Measurements from ENCODE around the gene AFG3L2.

Gene AFG3L2

DNA sequence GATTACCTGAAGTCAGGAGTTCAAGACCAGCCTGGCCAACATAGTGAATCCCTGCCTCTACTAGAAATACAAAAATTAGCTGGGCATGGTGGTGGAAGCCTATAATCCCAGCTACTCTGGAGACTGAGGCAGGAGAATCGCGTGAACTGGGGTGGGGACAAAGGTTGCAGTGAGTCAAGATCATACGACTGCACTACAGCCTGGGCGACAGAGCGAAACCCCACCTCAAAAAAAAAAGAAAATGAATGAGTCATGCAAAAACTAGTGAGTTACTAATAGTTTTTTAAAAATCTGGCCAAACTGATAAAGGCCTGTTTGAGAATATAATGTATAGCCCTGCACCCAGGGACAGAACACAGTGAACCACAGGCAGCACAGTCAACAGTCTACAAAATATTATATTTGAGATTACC, 17.5 kb downstream of the AFG3L2 start:
- no peak for DNase-seq (ENCODE audit: low spot score)

DNA sequence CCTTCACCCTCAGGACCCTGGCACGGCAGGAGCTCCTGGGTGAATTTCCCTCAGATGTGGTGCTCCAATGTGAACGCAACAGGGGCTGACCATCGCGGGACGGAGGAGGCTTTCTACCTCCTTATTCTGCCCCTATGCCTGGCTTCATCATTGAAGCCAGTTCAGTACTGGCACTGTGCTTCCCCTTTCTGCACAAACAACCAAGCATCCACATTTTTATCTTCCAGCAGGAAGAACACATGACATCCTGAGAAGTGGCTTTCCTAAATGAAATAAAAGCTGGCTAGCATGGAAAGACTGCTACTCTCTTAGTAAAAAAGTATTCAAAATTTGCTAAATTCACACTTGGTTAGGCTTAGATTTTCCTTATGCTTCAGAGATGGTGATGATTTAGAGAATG, 24.8 kb downstream of the AFG3L2 start:
- no peak for DNase-seq (ENCODE audit: low spot score)

DNA sequence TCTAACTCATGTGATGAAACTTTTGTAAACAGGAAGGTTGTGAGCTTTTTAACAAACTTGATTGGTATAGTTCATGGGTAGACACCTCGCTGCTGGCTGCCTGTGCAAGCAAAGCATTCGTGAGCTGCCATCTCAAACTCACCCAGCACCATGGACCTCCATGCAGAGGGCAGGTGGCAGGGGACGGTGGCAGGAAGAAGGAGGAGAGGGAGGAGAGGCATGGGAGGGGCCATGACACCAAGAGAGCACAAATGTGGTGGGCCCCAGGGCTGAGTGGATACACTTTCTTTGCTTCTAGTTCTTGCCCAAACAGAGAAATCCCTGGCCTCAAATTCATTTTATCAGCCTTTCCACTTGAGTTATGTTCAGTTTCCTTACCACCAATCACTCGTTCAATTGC, 29.1 kb downstream of the AFG3L2 start:
- DNase-seq (ENCODE audit: low spot score), result no peak

DNA sequence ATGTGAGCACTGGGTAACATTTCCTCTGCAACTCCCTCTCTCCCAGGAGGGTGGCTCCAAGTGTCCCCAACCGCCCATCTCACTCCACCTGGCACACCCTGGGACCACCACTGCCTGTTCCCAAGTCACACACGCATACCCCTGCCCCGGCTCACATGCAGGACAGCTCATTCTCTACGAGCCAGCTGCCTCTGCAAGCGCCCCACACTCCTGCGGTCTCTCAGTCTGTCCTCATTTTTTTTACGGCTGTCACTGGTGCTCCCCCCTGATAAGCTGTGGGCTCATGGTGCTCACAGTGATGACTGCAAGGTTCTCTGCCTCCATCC, 30.8 kb downstream of the AFG3L2 start:
- no peak for DNase-seq (ENCODE audit: low spot score)

DNA sequence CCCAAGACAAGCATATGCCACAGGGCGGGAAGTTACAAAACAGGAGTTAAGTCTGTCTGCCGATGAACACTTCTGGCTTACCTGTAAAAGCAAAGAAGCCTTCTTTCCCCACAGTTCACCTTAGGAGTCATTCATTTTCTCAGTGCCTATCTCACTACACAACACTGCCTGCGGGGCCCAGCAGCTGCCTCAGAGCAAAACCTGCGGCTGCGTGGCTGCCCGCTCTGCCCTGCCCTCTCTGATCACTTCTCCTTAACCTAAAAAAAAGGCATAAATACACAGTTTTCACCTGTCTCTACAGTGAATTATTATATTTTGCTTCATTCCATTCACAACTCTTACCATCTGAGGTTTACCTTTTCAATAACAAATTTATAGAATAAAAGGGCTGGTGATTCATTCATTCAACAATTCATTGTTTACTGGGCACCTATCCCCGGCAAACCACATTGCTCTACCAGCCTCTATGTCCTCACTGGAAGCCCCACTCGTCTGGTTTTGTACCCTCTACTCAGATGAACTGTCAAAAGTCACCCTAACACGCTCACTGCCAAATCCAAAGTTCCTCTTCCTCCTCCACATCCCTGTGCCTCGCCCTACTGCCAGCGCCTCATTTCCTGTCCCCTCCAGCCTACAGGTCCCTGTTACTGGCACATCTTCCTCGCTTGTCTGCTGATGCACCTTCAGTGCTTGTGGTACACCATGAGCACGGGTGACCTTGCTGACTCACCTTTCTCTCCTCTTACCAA, 31.4 kb downstream of the AFG3L2 start:
- no peak for DNase-seq (ENCODE audit: low spot score)

DNA sequence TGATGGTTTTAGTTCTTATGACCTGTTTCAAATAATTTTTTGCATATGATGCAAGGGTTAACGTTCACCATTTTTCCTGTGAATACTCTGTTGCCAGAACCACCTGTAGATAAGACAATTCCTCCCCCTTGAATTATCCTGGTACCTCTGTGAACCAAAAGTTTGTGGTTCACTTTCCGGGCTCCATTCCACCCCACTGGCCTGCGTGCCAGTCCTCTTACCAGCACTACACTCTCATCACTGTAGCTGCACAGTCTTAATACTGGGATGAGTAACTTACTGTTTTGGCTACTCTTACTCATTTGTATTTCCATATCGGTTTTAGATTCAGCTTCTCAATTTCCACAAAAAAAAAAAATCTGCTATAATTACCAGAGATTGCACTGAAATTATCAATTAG, 34.4 kb downstream of the AFG3L2 start:
- DNase-seq (ENCODE audit: low spot score), result no peak

DNA sequence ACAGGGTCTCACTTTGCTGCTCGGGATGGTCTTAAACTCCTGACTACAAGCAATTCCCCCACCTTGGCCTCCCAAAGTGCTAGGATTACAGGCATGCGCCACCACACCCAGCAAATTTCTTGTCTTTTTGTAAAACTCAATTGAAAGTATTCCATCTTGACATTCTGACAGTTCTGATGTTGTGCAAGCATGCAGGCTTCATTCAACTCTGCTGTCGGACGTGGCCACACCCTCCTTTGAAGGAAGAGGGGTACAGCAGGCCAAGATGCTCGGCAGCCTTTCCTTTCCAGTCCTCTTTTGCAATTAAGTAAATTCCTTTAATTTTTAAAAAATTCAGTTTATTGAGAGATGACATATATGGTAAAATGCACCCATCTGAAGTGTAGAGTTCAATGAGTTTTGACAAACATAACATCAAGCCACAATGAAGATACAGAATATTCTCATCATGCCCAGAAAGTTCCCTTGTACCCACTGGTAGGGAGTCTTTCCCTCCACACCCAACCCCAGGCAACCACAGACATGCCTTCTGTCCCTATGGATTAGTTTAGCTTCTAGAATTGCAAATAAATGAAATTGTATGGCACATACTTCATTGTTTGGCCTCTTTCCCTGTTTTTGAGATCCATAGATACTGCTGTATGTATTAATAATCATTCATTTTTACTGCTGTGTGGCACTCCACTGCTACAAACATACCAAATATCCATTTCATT, 35.9 kb downstream of the AFG3L2 start:
- no peak for DNase-seq (ENCODE audit: low spot score)

DNA sequence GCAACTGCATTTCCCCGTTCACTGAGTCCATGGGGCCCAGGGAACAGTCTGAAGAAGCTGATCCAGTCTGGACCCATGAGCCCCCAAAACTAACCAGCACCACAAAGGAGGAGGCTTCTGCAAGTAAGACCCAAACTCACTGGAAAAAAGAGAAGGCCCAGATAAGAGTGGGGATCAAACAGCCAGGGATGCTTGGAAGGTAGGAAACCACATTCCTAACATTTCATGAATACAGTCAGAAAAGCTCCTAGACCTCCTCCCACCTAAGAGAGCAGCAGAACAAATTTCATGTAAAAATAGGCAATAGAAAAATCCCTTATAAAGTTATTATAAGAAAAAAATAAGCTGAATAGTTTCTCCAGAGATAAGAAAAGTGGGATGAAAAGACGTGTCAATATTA, 38.6 kb downstream of the AFG3L2 start:
- no peak for DNase-seq (ENCODE audit: low spot score)

DNA sequence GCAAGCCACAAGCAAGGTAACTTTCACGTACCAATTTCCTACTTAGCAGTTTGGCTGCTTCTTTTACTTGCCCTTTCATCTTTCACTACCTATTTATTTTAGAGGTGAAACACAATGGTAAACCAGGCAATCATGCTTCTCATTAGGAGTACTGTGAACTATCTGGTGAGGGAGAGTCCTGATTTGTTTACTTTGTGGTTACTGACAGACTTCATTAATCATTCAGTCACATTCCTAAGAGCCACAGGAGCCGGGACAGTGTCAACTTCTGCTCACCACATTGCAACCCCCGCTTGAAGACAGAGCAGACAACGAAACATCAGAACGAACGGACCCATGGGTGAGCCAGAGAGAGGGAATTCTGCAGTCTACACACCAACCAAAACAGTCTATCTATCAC, 40.1 kb downstream of the AFG3L2 start:
- no peak for DNase-seq (ENCODE audit: low spot score)

DNA sequence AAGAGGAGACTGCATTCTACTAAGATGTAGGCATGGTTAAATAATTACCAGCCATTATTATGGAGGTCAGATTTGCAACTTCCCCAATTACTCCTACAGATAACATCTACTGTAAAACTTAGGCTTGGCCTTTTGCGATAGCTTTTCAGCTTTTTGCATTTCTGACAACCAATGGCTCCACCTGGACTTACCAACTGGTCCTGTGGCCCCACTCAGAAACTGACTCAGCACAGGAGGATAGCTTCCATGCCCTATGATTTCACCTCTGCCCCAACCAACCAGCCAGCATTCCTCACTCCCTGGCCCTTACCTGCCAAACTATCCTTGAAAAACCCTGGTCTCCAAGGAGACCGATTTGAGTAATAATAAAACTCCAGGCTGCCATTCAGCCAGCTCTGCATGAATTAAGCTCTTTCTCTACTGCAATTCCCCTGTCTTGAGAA, 40.8 kb downstream of the AFG3L2 start:
- no peak for DNase-seq (ENCODE audit: low spot score)

DNA sequence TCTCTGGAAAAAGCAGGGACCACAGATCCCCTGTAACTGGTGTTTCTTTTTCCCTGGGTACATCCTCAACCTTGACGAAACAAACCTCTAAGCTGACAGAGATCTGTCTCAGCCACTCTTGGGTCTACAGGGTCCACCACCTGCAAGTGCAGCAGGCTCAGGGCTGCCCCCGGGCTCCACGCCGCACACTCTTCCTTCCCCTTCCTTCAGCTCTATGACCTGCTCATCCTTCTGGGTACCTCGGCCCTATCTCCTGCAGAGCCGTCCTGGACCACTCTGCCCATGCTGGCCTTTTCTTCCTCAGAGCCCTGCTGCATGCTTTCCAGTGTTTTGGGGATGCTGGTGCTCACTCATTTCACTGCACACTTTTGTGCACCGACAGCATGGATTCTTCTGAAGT, 41.5 kb downstream of the AFG3L2 start:
- DNase-seq (ENCODE audit: low spot score), result no peak

DNA sequence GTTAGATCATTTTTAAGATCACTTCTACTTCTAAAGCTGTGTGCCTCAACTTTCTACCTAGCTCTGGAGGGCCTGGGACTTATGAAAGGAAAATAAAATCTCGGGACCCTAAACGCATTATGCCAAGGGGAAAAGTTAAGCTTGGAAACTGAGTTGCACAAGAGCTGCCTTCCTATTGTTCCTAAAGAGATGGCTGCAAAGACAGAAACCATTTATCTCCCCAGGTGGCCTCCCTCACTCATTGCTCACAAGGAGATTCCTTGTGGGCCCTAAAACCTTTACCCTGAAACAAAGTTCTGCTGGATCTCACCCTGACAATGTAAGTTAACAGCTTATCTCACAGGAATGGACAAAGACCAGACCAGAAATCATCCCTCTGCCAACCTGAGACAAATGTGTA, 42.2 kb downstream of the AFG3L2 start:
- no peak for DNase-seq (ENCODE audit: low spot score)

DNA sequence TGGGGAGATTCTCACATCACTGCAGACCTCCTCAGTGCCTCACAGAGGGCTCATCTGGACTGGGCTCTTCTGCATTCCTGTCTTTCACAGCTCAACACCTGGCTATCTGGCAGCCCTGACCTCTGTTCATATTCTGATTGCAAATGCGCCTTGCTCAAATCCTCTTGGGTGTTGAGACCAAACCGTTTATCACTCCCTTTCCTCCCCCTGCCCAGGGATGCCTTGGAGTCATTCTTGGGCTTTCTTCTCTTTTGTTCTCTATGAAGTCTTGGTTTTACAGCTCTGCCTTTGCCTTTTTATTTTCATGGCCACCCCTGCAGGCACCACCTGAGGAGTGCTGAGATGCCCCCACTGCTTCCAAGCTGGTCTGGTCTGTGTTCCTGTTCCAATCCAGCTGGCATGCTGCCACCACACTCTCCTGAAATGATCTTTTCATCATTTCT, 42.6 kb downstream of the AFG3L2 start:
- DNase-seq (ENCODE audit: low spot score), result no peak

DNA sequence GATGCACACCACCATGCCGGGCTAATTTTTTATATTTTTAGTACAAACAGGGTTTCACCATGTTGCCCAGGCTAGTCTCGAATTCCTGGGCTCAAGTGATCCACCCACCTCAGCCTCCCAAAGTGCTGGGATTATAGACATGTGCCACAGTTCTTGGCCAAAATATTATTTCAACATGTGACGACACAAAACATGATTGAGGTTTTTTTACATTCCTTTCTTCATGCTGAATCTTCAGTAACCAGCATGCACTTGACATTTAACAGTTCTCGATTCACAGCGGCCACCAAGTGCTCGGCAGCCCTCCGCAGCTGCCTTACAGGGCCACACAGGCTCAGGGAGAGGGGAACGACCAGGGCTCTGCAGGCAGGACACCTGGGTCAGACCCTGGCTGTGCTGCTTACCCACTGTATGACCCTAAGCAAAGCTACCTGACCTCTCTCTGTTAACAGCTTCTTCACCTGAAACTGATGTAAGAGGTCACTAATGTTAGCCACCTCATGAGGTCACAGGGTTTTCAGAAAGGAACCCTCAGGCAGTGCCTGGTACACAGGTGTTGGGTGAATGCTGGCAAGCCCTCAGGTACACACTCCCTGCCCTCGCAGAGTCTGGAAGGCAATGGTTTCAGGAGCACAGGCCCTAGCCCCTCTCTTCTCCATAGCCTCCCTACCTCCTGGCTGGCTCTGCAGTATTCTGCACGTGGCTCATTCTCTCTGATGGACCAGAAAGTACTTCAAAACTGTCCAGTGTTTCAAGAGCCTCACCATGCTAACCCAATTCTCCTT, 43.3 kb downstream of the AFG3L2 start:
- DNase-seq (ENCODE audit: low spot score), result no peak

DNA sequence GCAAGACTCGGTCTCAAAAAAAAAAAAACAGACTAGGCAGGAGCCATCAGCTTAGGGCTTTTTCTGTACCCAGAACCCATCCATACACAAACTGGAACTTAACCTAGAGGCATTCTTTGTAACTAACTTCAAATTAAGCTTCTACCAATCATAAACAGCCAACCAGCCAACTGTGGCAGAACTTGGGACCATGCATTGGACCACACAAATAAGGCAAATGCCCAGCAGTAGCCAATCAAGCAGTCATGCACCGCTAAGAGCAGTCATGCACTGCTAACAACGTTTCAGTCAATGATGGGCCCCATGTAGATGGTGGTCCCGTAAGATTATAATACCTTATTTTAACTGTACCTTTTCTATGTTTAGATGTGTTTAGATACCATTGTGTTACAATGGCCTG, 46.3 kb downstream of the AFG3L2 start:
- DNase-seq (ENCODE audit: low spot score), result no peak

DNA sequence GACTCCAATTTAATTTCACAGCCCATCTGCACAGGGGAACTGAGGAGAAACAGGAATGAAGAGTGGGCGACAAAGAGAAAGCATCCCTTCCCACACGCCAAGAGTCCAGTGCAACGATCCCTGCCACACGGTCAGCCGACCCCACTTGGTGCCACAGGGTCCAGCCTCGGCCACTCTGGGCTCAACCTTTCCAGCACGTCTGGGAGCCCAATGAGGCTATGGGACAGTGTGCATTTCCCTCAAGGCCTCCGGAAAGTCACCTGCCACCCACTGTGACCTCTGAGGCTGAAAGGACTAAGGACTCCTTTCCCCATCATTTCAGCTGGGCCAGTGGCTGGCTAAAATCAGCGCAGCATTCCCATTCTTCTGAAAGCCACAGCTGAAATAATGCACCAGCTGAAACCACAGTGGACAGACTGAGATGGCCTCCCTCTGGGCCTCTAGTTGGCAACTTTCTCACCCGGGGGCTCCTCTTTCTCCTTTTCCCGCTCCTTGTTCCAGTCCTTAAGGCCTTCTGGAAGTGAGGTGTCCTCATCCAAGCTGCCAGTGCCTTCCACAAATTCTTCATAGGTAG, 47.8 kb downstream of the AFG3L2 start:
- no peak for DNase-seq (ENCODE audit: low spot score)

DNA sequence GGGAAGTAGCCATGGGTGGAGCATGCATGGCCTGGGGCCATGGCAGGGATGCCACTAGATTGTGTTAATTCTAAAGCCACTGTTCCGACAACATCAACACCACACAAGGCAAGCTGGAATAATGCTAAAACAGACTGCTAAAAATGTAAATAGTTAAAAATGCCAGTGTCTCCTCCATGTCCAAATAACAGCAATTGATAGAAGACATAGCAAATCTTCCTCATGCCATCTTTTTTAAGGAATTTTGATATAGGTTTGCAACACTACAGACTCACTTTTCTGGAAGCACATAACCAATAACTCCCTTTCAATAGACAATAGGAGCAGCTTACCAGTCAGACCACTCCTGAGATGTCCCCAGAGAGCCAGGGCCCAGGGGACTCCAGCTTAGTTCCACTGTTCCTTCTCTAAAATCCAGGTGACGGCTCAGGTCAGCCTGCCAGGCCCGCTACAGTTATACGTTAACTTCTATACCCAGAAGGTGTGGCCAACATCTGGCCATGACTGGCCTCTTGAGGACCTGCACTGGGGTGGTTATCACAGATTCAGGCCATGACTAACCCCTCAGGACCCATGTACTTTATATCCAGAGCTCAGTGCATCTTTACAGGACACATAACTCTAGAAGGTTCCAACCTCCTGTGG, 48.7 kb downstream of the AFG3L2 start:
- DNase-seq (ENCODE audit: low spot score), result no peak

DNA sequence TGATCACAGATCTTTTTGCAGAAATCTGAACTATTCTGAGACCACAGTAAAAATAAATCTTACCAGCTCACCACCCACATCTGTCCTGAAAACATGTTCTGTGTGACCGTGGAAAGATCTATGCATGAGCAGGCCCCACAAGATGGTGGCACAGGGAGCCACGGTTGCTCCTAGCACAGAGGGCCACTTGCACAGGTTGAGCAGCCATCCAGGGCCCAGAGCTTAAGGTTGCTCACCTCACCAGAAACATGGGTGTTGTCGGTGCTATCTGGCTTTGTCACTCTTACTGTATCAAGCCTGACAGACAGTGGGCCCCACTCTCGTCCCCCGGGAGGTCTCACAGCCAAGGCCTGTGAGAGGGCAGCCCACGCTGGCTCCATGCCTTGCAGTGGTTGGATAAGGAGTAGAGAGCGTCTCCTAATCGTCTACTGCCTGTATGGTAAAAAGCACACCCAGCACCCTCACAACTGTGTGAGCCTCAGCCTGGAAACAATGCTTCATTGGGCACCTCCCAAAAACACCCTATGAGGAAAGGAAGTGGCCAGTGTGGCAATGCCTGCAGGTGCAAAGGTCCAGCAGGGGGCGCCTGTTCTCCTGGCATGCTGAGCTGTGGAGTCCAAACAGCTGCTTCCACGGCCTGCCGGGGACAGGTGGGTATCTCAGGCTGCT, 49.4 kb downstream of the AFG3L2 start:
- peak; percentile 65 for DNase-seq (ENCODE audit: low spot score)

DNA sequence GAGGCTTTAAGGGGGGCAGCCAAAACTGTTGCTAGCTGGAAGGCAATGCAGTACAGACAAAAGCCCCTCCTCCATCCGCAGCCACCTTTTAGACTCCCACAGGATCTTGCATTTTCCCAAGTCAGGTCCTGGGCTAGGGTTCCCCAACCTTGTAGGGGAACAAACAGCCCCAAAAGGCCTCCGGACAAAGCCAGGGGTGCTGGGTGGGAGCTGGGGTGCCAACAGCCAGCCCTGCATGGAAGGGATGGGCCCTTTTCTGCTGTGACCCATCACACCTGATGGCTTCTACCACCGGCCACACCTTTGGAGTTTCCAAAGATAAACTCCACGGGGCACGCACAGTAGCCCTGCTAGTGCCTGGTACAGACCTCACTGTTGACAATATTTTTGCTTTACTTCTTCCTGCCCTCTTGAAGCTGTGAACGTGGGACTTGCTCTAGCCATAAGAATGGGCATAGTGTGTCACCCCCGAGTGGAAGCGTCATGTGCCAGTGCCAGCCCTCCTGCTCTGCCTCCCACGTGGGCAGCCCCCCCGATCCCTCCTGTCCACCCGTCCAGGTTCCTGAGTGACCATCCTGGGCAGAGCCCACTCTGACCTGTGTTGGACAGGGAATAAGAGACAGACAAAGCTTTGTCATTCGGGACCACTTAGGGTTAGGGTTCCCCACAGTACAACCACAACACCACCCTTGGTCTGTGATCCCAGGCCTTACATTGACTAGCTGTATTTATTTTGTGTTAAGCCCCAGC, 50.1 kb downstream of the AFG3L2 start:
- no peak for DNase-seq (ENCODE audit: low spot score)

DNA sequence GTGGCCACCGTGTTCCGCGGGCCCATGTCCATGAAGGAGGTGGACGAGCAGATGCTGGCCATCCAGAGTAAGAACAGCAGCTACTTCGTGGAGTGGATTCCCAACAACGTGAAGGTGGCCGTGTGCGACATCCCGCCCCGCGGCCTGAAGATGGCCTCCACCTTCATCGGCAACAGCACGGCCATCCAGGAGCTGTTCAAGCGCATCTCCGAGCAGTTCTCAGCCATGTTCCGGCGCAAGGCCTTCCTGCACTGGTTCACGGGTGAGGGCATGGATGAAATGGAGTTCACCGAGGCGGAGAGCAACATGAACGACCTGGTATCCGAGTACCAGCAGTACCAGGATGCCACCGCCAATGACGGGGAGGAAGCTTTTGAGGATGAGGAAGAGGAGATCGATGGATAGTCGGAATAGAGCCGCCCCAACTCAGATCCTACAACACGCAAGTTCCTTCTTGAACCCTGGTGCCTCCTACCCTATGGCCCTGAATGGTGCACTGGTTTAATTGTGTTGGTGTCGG, 51.2 kb downstream of the AFG3L2 start:
- no peak for DNase-seq (ENCODE audit: low spot score)

Data from CD4-positive, alpha-beta T cell treated with Interleukin-2 at 100 ng/mL for 4 hours (primary cell).